Measurements from ENCODE around the gene SPPL2B.

Gene SPPL2B

DNA sequence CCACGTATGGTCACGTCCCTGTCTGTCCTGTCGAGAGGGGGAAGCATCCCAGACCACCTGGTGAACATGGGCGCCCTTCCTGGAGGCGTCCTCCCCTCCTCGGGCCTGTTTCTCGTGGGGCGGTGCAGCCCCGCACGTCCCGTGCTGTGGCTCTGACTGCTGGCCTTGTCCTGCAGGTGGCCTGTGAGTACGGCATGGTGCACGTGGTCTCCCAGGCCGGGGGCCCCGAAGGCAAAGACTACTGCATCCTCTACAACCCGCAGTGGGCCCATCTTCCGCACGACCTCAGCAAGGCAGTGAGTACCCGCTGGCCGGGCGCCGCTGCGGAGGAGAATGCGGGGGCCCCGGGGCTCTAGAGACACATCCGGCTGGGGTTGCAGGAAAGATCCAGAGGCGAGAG lies 5.9 kb downstream of the SPPL2B start:
- WGBS, 2 experiments (ENCODE audit: insufficient coverage in 2 of 2): 96 to 97% methylated on average over 23 to 27 of the region's 27 CpGs
- no peaks in the 10 kb centered on the region for H3K9me3 ChIP-seq (ENCODE audit: control insufficient read depth, low read length)
- peaks cover 30% of the 10 kb centered on the region for H3K36me3 ChIP-seq (ENCODE audit: control insufficient read depth, insufficient read depth, low read length)
- no peak overlapping the region for H3K27ac ChIP-seq (ENCODE audit: low read depth, low read length, severe bottlenecking)
- peaks cover 16% of the 10 kb centered on the region for H3K4me1 ChIP-seq (ENCODE audit: control insufficient read depth, insufficient read depth, low read length, poor library complexity, severe bottlenecking)
- H3K4me3 ChIP-seq (ENCODE audit: extremely low read depth, insufficient read depth, low read length, poor library complexity, severe bottlenecking): no peak overlapping the region

DNA sequence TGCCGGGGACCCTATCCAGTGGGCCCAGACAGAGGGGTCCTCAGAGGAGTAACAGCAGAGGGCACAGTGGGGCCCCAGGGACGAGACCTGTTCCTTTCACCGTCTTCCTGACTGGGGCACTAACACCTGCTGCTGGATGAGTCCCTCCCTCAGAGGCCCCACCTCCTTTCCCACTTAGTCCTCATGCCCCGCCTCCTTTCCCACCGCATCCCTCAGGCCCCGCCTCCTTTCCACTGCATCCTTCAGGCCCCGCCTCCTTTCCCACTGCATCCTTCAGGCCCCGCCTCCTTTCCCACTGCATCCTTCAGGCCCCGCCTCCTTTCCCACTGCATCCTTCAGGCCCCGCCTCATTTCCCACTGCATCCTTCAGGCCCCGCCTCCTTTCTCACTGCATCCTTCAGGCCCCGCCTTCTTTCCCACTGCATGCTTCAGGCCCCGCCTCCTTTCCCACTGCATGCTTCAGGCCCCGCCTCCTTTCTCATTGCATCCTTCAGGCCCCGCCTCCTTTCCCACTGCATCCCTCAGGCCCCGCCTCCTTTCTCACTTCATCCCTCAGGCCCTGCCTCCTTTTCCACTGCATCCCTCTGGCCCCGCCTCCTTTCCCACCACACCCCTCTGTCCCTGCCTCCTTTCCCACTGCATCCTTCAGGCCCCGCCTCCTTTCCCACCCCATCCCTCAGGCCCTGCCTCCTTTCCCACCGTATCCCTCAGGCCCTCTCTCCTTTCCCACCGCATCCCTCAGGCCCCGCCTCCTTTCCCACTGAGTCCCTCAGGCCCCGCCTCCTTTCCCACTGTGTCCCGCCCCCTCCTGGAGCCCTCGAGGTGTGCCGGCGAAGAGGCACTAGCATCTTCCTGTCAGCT lies 6.7 kb downstream of the SPPL2B start:
- Histone ChIP-seq H3K27ac (ENCODE audit: low read depth, low read length, severe bottlenecking) (no peak overlapping the region), H3K36me3 (ENCODE audit: control insufficient read depth, insufficient read depth, low read length) (peaks cover 36% of the 10 kb centered on the region), H3K4me3 (ENCODE audit: extremely low read depth, insufficient read depth, low read length, poor library complexity, severe bottlenecking) (no peak overlapping the region), H3K4me1 (ENCODE audit: control insufficient read depth, insufficient read depth, low read length, poor library complexity, severe bottlenecking) (peaks cover 12% of the 10 kb centered on the region), H3K9me3 (ENCODE audit: control insufficient read depth, low read length) (no peaks in the 10 kb centered on the region)
- WGBS, 2 experiments (ENCODE audit: insufficient coverage in 2 of 2): 94% methylated on average over 19 to 22 of the region's 26 CpGs

DNA sequence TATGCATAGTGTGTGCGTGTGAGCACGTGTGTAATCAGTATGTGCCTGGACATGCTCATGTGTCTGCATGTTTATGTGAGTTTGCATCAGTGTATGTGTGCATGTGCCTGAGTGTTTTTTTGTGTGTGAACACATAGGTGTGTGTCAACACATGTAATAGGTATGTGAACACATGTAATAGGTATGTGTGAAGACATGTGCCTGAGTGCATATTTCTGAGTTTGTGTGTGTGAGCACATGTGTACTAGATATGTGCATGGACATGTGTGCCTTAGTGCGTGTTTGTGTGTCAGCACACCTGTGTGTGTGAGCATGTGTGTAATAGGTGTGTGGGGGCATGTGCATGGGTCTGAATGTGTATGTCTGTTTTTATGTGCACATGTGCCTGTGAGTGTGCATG lies 7.4 kb downstream of the SPPL2B start:
- no peaks in the 10 kb centered on the region for H3K9me3 ChIP-seq (ENCODE audit: control insufficient read depth, low read length)
- no peak overlapping the region for H3K4me3 ChIP-seq (ENCODE audit: extremely low read depth, insufficient read depth, low read length, poor library complexity, severe bottlenecking)
- H3K36me3 ChIP-seq (ENCODE audit: control insufficient read depth, insufficient read depth, low read length): peaks cover 36% of the 10 kb centered on the region
- 95 to 100% methylated on average over 3 of the region's 3 CpGs for WGBS, 2 experiments (ENCODE audit: insufficient coverage in 2 of 2)
- H3K27ac ChIP-seq (ENCODE audit: low read depth, low read length, severe bottlenecking): no peak overlapping the region
- peaks cover 6% of the 10 kb centered on the region for H3K4me1 ChIP-seq (ENCODE audit: control insufficient read depth, insufficient read depth, low read length, poor library complexity, severe bottlenecking)

DNA sequence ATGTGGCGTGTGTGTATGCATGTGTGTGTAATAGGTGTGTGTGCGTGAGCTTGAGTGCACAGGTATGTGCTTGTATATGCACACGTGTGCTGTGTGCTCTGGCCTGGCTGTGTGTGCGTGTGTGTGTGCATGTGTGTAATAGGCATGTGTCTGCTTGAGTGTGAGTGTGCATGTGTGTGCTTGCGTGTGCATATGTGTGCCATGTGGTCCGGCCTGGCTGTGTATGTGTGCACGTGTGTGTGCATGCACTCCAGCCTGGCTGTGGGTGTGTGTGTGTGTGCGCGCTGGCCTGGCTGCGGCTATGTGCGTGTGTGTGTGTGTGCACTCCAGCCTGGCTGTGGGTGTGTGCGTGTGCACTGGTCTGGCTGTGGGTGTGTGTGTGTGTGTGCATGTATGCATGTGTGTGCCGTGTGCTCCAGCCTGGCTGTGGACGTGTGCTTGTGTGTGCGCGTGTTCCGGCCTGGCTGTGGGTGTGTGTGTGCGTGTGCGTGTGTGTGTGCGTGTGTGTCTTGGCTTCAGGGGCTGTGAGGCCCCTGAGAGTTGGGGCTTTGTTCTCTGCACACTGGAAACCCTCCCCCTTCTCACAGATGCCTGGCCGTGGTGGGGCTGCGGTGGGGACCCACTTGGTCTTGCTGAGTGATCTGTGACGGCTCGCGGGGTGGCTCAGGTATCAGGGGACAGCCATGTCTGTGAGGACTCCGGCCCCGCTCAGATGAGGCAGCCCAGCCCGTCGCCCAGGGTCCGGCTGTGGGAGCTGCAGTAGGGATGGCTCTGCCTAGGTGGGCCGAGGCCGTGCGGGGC lies 8.2 kb downstream of the SPPL2B start:
- Histone ChIP-seq H3K4me1 (ENCODE audit: control insufficient read depth, insufficient read depth, low read length, poor library complexity, severe bottlenecking) (no peaks in the 10 kb centered on the region), H3K36me3 (ENCODE audit: control insufficient read depth, insufficient read depth, low read length) (peaks cover 42% of the 10 kb centered on the region), H3K9me3 (ENCODE audit: control insufficient read depth, low read length) (no peaks in the 10 kb centered on the region), H3K27ac (ENCODE audit: low read depth, low read length, severe bottlenecking) (peak overlapping the region; percentile 47), H3K4me3 (ENCODE audit: extremely low read depth, insufficient read depth, low read length, poor library complexity, severe bottlenecking) (no peak overlapping the region)
- 92 to 94% methylated on average over 22 to 29 of the region's 33 CpGs for WGBS, 2 experiments (ENCODE audit: insufficient coverage in 2 of 2)

GRCh38 chr19:2337329-2337707 lies 8.8 kb downstream of the SPPL2B start:
- no peaks in the 10 kb centered on the region for H3K4me1 ChIP-seq (ENCODE audit: control insufficient read depth, insufficient read depth, low read length, poor library complexity, severe bottlenecking)
- peaks cover 45% of the 10 kb centered on the region for H3K36me3 ChIP-seq (ENCODE audit: control insufficient read depth, insufficient read depth, low read length)
- peak overlapping the region; percentile 47 for H3K27ac ChIP-seq (ENCODE audit: low read depth, low read length, severe bottlenecking)
- H3K4me3 ChIP-seq (ENCODE audit: extremely low read depth, insufficient read depth, low read length, poor library complexity, severe bottlenecking): no peak overlapping the region
- H3K9me3 ChIP-seq (ENCODE audit: control insufficient read depth, low read length): no peaks in the 10 kb centered on the region
- WGBS, 2 experiments (ENCODE audit: insufficient coverage in 2 of 2): 75 to 79% methylated on average over 19 of the region's 19 CpGs

- H3K9me3 ChIP-seq (ENCODE audit: control insufficient read depth, low read length): no peaks in the 10 kb centered on the region
- no peak overlapping the region for H3K27ac ChIP-seq (ENCODE audit: low read depth, low read length, severe bottlenecking)
- no peak overlapping the region for H3K4me3 ChIP-seq (ENCODE audit: extremely low read depth, insufficient read depth, low read length, poor library complexity, severe bottlenecking)
- 97 to 99% methylated on average over 17 to 21 of the region's 21 CpGs for WGBS, 2 experiments (ENCODE audit: insufficient coverage in 2 of 2)
- H3K36me3 ChIP-seq (ENCODE audit: control insufficient read depth, insufficient read depth, low read length): peaks cover 48% of the 10 kb centered on the region
- no peaks in the 10 kb centered on the region for H3K4me1 ChIP-seq (ENCODE audit: control insufficient read depth, insufficient read depth, low read length, poor library complexity, severe bottlenecking)
Observed at GRCh38 chr19:2338055-2338615, 9.7 kb downstream of the SPPL2B start.

- no peak overlapping the region for H3K4me3 ChIP-seq (ENCODE audit: extremely low read depth, insufficient read depth, low read length, poor library complexity, severe bottlenecking)
- H3K4me1 ChIP-seq (ENCODE audit: control insufficient read depth, insufficient read depth, low read length, poor library complexity, severe bottlenecking): no peaks in the 10 kb centered on the region
- 96 to 98% methylated on average over 50 to 54 of the region's 54 CpGs for WGBS, 2 experiments (ENCODE audit: insufficient coverage in 2 of 2)
- no peaks in the 10 kb centered on the region for H3K9me3 ChIP-seq (ENCODE audit: control insufficient read depth, low read length)
- H3K36me3 ChIP-seq (ENCODE audit: control insufficient read depth, insufficient read depth, low read length): peaks cover 45% of the 10 kb centered on the region
- H3K27ac ChIP-seq (ENCODE audit: low read depth, low read length, severe bottlenecking): no peak overlapping the region
Observed at GRCh38 chr19:2338751-2339643, 10.5 kb downstream of the SPPL2B start.

GRCh38 chr19:2339644-2340310 lies 11.3 kb downstream of the SPPL2B start:
- no peaks in the 10 kb centered on the region for H3K4me1 ChIP-seq (ENCODE audit: control insufficient read depth, insufficient read depth, low read length, poor library complexity, severe bottlenecking)
- WGBS, 2 experiments (ENCODE audit: insufficient coverage in 2 of 2): 94% methylated on average over 36 to 52 of the region's 52 CpGs
- H3K36me3 ChIP-seq (ENCODE audit: control insufficient read depth, insufficient read depth, low read length): peaks cover 45% of the 10 kb centered on the region
- H3K27ac ChIP-seq (ENCODE audit: low read depth, low read length, severe bottlenecking): no peak overlapping the region
- H3K4me3 ChIP-seq (ENCODE audit: extremely low read depth, insufficient read depth, low read length, poor library complexity, severe bottlenecking): no peak overlapping the region
- no peaks in the 10 kb centered on the region for H3K9me3 ChIP-seq (ENCODE audit: control insufficient read depth, low read length)

DNA sequence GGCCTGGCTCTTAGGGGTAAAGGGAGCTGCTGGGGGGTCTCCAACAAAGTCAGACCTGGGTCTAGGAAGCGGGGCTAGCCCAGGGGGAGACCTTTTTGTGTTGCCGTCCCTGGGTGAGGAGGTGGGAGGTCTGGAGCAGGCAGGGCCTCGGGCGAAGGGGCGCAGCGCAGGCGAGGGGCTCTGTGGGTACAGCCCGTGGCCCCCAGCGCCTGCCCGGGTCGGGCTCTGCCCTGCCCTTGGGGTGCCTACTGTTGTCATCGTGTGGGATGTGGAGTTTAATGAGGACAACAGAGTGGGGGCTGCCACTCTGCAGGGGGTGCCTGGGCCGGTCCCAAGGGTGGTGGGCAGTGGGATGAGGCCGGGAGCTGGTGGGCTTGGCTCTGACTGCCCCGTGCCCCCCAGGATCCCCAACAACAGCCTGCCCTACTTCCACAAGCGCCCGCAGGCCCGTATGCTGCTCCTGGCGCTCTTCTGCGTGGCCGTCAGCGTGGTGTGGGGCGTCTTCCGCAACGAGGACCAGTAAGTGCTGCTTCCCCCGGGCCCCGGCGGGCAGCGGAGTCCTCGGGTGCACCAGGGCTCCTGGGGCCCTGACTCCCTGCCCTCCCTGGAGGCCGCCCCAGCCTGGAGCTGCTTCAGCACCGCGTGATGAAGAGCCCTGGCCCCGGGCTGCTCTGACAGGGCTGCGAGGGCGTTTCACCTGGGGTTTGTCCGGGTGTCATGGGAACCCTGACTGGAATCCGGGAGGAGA lies 12.2 kb downstream of the SPPL2B start:
- Histone ChIP-seq H3K4me1 (ENCODE audit: control insufficient read depth, insufficient read depth, low read length, poor library complexity, severe bottlenecking) (no peaks in the 10 kb centered on the region), H3K36me3 (ENCODE audit: control insufficient read depth, insufficient read depth, low read length) (peaks cover 44% of the 10 kb centered on the region), H3K27ac (ENCODE audit: low read depth, low read length, severe bottlenecking) (no peak overlapping the region), H3K4me3 (ENCODE audit: extremely low read depth, insufficient read depth, low read length, poor library complexity, severe bottlenecking) (no peak overlapping the region), H3K9me3 (ENCODE audit: control insufficient read depth, low read length) (no peaks in the 10 kb centered on the region)
- WGBS, 2 experiments (ENCODE audit: insufficient coverage in 2 of 2): 91 to 93% methylated on average over 25 to 36 of the region's 38 CpGs
